Trophoblast cell (in vitro differentiated cells and primary cell): ENCODE data around the gene GYPC.

Source experiments
- DNase-seq, 2 donors: peaks; one replicate each; pipeline ENCODE4 v3.0.0-alpha.2; 2016
- H2AFZ ChIP-seq: 2 replicates; pipeline ENCODE4 v1.6.1; 2013; ENCODE audit warnings: low read length, moderate library complexity, mild to moderate bottlenecking; ENCODE audit not compliant: insufficient read depth, poor library complexity
- H2AK5ac ChIP-seq: 2 replicates; pipeline ENCODE4 v1.6.1; 2013; ENCODE audit warnings: mild to moderate bottlenecking, low read length
- H2BK120ac ChIP-seq: 2 replicates; pipeline ENCODE4 v1.6.1; 2013; ENCODE audit warnings: low read length, mild to moderate bottlenecking, moderate library complexity; ENCODE audit not compliant: insufficient read depth, poor library complexity
- H2BK12ac ChIP-seq: 2 replicates; pipeline ENCODE4 v1.6.1; 2013; ENCODE audit warnings: mild to moderate bottlenecking, low read length, moderate library complexity
- H2BK5ac ChIP-seq: 2 replicates; pipeline ENCODE4 v1.6.1; 2013; ENCODE audit warnings: low read length, low read depth, moderate library complexity, mild to moderate bottlenecking; ENCODE audit not compliant: poor library complexity
- H3K14ac ChIP-seq: 2 replicates; pipeline ENCODE4 v1.6.1; 2013; ENCODE audit warnings: mild to moderate bottlenecking, low read length
- H3K18ac ChIP-seq: 2 replicates; pipeline ENCODE4 v1.6.1; 2013; ENCODE audit warnings: mild to moderate bottlenecking, low read length
- H3K23ac ChIP-seq: 2 replicates; pipeline ENCODE4 v1.6.1; 2013; ENCODE audit warnings: low read length
- H3K27ac ChIP-seq: 2 replicates; pipeline ENCODE4 v1.5.1; 2013; ENCODE audit warnings: low read depth, mild to moderate bottlenecking, inconsistent platforms, low read length, moderate library complexity
- H3K27me3 ChIP-seq: 2 replicates; pipeline ENCODE4 v1.6.1; 2013; ENCODE audit warnings: inconsistent platforms, mild to moderate bottlenecking, low read length, moderate library complexity; ENCODE audit not compliant: insufficient read depth
- H3K36me3 ChIP-seq, 2 experiments: 1 replicate in 1 of 2; 2 replicates in 1 of 2; pipeline ENCODE4 v1.6.1; 2013; ENCODE audit warnings: low read length in 2 of 2, mild to moderate bottlenecking in 2 of 2, moderate library complexity in 1 of 2; ENCODE audit not compliant: insufficient read depth in 2 of 2, control insufficient read depth in 1 of 2
- H3K4ac ChIP-seq: 2 replicates; pipeline ENCODE4 v1.6.1; 2013; ENCODE audit warnings: low read depth, mild to moderate bottlenecking, low read length, moderate library complexity
- H3K4me1 ChIP-seq, 2 experiments: 1 replicate in 1 of 2; 2 replicates in 1 of 2; pipeline ENCODE4 v1.6.1; 2013; ENCODE audit warnings: low read length in 2 of 2, mild to moderate bottlenecking in 2 of 2, moderate library complexity in 1 of 2; ENCODE audit not compliant: insufficient read depth in 2 of 2, control insufficient read depth in 1 of 2
- H3K4me2 ChIP-seq: 2 replicates; pipeline ENCODE4 v1.6.1; 2013; ENCODE audit warnings: inconsistent platforms, mild to moderate bottlenecking, low read length, moderate library complexity
- H3K4me3 ChIP-seq: 2 replicates; pipeline ENCODE4 v1.5.1; 2013; ENCODE audit warnings: mild to moderate bottlenecking, low read depth, low read length, inconsistent platforms
- H3K79me1 ChIP-seq: one replicate; pipeline ENCODE4 v1.6.1; 2013; ENCODE audit warnings: low read length
- H3K79me2 ChIP-seq: 2 replicates; pipeline ENCODE4 v1.6.1; 2013; ENCODE audit warnings: low read length, mild to moderate bottlenecking; ENCODE audit not compliant: control insufficient read depth, insufficient read depth, poor library complexity
- H3K9ac ChIP-seq: 2 replicates; pipeline ENCODE4 v1.6.1; 2013; ENCODE audit warnings: mild to moderate bottlenecking, low read length
- H3K9me3 ChIP-seq: 2 replicates; pipeline ENCODE4 v1.6.1; 2013; ENCODE audit warnings: low read depth, mild to moderate bottlenecking, control low read depth, inconsistent platforms, low read length; ENCODE audit not compliant: insufficient read depth
- H4K12ac ChIP-seq: 2 replicates; pipeline ENCODE4 v1.6.1; 2013; ENCODE audit warnings: low read depth, mild to moderate bottlenecking, low read length, moderate library complexity
- H4K8ac ChIP-seq: 2 replicates; pipeline ENCODE4 v1.6.1; 2013; ENCODE audit warnings: low read depth, mild to moderate bottlenecking, low read length, moderate library complexity
- H4K91ac ChIP-seq: one replicate; pipeline ENCODE4 v1.6.1; 2013; ENCODE audit warnings: low read depth, mild to moderate bottlenecking, low read length, moderate library complexity
- WGBS: extraction: QIAGEN DNeasy Blood & Tissue Kit; methylation state at CpG from one replicate; pipeline ENCODE4 v1.1.7; 2013; ENCODE audit warnings: missing lambda C conversion rate; ENCODE audit not compliant: insufficient read length, insufficient coverage; ENCODE audit errors: extremely low coverage; 5-methylcytosine and 5-hydroxymethylcytosine counted together

The GYPC gene

DNA sequence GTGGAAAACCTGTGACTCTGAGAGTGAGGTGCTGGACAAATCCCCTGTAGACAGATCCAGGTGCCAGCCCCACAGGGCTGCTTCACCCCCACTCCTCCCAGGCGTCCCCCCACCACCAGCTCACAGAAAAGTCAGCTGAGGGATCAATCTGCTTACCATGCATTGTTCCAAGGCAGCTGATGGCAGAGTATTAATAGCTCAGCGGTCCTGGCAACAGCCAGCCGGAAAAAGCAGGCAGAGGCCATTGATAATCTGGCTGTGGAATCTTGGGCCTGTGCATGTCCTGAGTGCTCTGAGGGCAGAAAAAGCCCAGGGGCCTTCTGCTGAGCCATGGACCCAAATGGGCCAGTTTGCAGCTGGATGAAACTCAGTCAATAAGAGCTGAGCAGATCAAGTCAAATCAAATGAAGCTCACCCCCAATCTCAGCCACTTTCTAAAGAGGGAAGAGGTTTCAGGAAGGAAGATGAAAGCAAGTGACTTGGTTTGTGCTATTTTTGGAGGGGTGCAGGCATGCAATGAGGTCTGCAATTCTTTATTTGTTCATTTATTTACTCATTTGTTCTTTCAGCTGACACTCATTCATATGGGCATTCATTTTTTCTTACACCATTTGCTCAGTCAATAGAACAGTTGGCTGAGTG is 63.4 kb downstream of the GYPC start:
- DNase-seq: no peak
- Histone ChIP-seq H3K23ac (no peak overlapping the region), H3K18ac (no peak overlapping the region), H3K79me2 (no peaks in the 10 kb centered on the region), H2BK5ac (no peak overlapping the region), H3K79me1 (no peaks in the 10 kb centered on the region), H3K4ac (no peak overlapping the region), H3K9me3 (peaks cover 3% of the 10 kb centered on the region), H2BK12ac (no peak overlapping the region), H3K14ac (no peak overlapping the region), H3K27ac (no peak overlapping the region), H3K9ac (no peak overlapping the region), H4K91ac (no peak overlapping the region), H2AFZ (no peak overlapping the region), H4K8ac (no peak overlapping the region), H3K36me3 (no peaks in the 10 kb centered on the region), H3K4me3 (no peak overlapping the region), H3K4me2 (no peak overlapping the region), H4K12ac (no peak overlapping the region), H3K27me3 (no peaks in the 10 kb centered on the region), H2BK120ac (no peak overlapping the region), H3K4me1 (no peaks in the 10 kb centered on the region), H2AK5ac (no peak overlapping the region)
- WGBS: no CpG with 5 or more reads among the region's 3 CpGs

DNA sequence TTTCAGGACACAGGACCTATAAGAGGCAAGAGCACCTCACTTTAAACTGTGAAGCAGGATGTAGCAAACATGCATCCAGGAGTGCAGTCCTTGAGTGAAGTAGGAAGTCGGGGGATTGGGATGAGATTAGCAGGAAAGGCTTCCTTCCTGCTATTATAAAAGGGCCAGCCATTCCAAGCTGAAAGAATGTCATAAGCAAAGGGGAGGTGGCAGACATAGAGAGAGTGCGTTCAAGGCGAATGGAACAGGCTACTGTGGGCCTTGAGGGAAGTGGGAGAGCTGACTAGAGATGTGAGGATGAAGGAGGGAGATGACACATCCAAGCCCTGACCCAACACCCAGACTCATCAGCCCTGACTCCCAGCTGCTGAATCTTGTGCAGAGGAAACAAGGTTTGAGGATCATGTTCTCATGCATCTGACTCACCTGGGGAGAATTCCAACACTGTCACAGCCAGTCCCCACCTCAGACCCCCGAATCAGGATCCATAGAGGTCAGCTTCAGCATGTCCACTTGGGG is 63.9 kb downstream of the GYPC start:
- Histone ChIP-seq H3K79me2 (no peaks in the 10 kb centered on the region), H2AFZ (no peak overlapping the region), H2BK5ac (no peak overlapping the region), H3K4me1 (no peaks in the 10 kb centered on the region), H3K27ac (no peak overlapping the region), H3K36me3 (no peaks in the 10 kb centered on the region), H3K23ac (no peak overlapping the region), H3K79me1 (no peaks in the 10 kb centered on the region), H3K9ac (no peak overlapping the region), H3K18ac (no peak overlapping the region), H3K4me3 (no peak overlapping the region), H3K4ac (no peak overlapping the region), H3K14ac (no peak overlapping the region), H3K4me2 (no peak overlapping the region), H4K91ac (no peak overlapping the region), H3K9me3 (peaks cover 3% of the 10 kb centered on the region), H2BK120ac (no peak overlapping the region), H4K12ac (no peak overlapping the region), H2BK12ac (no peak overlapping the region), H4K8ac (no peak overlapping the region), H2AK5ac (no peak overlapping the region), H3K27me3 (no peaks in the 10 kb centered on the region)
- WGBS: no CpG with 5 or more reads among the region's 4 CpGs
- DNase-seq: peak in 1 of 2 donors; percentile 3

DNA sequence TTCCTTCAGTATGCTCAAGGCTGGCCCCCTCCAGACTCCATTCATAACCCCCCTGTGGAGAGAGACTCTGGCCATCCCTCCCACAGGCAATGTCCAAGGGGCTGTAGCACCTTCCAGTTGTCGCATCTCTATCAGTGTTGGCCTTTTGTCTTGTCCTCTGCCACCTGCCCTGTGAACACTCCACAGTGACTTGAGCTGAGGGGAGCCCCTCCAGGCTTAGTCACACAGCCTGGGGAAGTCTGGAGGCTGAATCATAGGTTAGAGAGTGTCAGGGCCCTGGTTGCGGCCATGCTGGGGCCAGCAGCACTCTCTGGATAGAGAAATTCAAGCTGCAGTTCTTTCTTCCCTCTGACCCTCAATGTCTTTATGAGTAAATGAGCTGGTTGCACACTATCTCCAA is 64.7 kb downstream of the GYPC start:
- no peak overlapping the region for H2BK12ac ChIP-seq
- H2AFZ ChIP-seq: no peak overlapping the region
- H3K4me3 ChIP-seq: no peak overlapping the region
- H4K91ac ChIP-seq: no peak overlapping the region
- H3K4ac ChIP-seq: no peak overlapping the region
- no peak overlapping the region for H2BK120ac ChIP-seq
- no peaks in the 10 kb centered on the region for H3K79me1 ChIP-seq
- no peaks in the 10 kb centered on the region for H3K36me3 ChIP-seq
- H2BK5ac ChIP-seq: no peak overlapping the region
- H4K8ac ChIP-seq: no peak overlapping the region
- H3K9me3 ChIP-seq: peaks cover 3% of the 10 kb centered on the region
- no peak overlapping the region for H3K23ac ChIP-seq
- no peaks in the 10 kb centered on the region for H3K4me1 ChIP-seq
- no CpG with 5 or more reads among the region's 2 CpGs for whole genome bisulfite sequencing
- H2AK5ac ChIP-seq: no peak overlapping the region
- H3K27ac ChIP-seq: no peak overlapping the region
- no peak for DNase-seq
- no peaks in the 10 kb centered on the region for H3K79me2 ChIP-seq
- no peak overlapping the region for H3K9ac ChIP-seq
- no peak overlapping the region for H3K4me2 ChIP-seq
- H4K12ac ChIP-seq: no peak overlapping the region
- H3K14ac ChIP-seq: no peak overlapping the region
- no peaks in the 10 kb centered on the region for H3K27me3 ChIP-seq
- no peak overlapping the region for H3K18ac ChIP-seq

DNA sequence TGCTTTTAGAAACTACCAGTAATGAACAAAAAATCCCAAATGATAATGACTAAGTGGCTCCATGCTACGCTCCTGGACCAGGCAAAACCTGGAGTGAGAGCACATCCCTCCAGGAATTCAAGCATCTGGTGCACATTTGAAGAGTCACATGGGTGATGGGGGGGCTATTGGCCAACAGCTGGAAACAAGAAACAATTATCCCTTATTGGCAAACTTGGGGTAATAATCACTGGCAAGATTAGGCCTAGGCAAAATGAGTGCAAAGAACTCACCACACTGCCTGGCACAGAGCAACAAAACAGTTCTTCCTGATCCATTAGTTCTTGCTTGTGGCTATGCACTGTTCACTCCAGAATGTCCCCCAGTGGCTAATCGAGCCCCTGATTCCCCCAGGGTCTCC is 66.1 kb downstream of the GYPC start:
- Histone ChIP-seq H2BK5ac (no peak overlapping the region), H3K79me2 (no peaks in the 10 kb centered on the region), H2AK5ac (no peak overlapping the region), H3K18ac (no peak overlapping the region), H3K4me2 (no peak overlapping the region), H3K79me1 (no peaks in the 10 kb centered on the region), H4K91ac (no peak overlapping the region), H3K23ac (no peak overlapping the region), H3K4me3 (no peak overlapping the region), H2BK120ac (no peak overlapping the region), H4K8ac (no peak overlapping the region), H2AFZ (no peak overlapping the region), H3K14ac (no peak overlapping the region), H3K27me3 (no peaks in the 10 kb centered on the region), H3K9ac (no peak overlapping the region), H3K4me1 (no peaks in the 10 kb centered on the region), H3K27ac (no peak overlapping the region), H2BK12ac (no peak overlapping the region), H3K36me3 (no peaks in the 10 kb centered on the region), H3K4ac (no peak overlapping the region), H3K9me3 (peaks cover 3% of the 10 kb centered on the region), H4K12ac (no peak overlapping the region)
- no peak for DNase-seq
- no CpG with 5 or more reads among the region's 2 CpGs for whole genome bisulfite sequencing
